ENCODE measurements around the gene SPTLC3. TPM values are rescaled to one million over a fixed set of nuclear protein-coding genes. Genes with fewer than 3 reads are reported as not detected.

The SPTLC3 gene
- total and polyA plus RNA-seq, 2 of the 13 experiments (the other 11 are each of a cell fraction or from before 2014, with no cell fraction given) = 20.5 to 95.6 TPM

- TF ChIP-seq TFE3 (CRISPR knock-in tag; IDR thresholded peaks at IDR 0.05) = no peak; the same call in 1 of the 2 replicates
- no peak for TF ChIP-seq MXD3 (CRISPR knock-in tag; IDR thresholded peaks at IDR 0.05)
- peak; percentile 81 for TF ChIP-seq ZNF331 (CRISPR knock-in tag; IDR thresholded peaks at IDR 0.05)
- no peak for TF ChIP-seq ZNF256 (CRISPR knock-in tag; conservative IDR thresholded peaks at IDR 0.05)
- peak; percentile 95; the same call in 1 of the 2 replicates for TF ChIP-seq RXRA (CRISPR knock-in tag; IDR thresholded peaks at IDR 0.05)
- no peak for TF ChIP-seq IKZF1 (IDR thresholded peaks at IDR 0.05)
- TF ChIP-seq TCF12 (IDR thresholded peaks at IDR 0.05) = no peak
- TF ChIP-seq TCF12 (CRISPR knock-in tag; IDR thresholded peaks at IDR 0.05) = peak; percentile 81; the same call in 1 of the 2 replicates
- no peak for TF ChIP-seq PBX2 (CRISPR knock-in tag; IDR thresholded peaks at IDR 0.05)
- TF ChIP-seq ZNF839 (CRISPR knock-in tag; IDR thresholded peaks at IDR 0.05; ENCODE audit: borderline replicate concordance) = no peak
- no peak for TF ChIP-seq ZNF777 (CRISPR knock-in tag; IDR thresholded peaks at IDR 0.05)
- TF ChIP-seq ZNF512 (CRISPR knock-in tag; IDR thresholded peaks at IDR 0.05) = no peak
- TF ChIP-seq SOX6 (IDR thresholded peaks at IDR 0.05) = no peak
- TF ChIP-seq SOX6 (CRISPR knock-in tag; IDR thresholded peaks at IDR 0.05) = peak; percentile 97
- TF ChIP-seq ZNF431 (CRISPR knock-in tag; IDR thresholded peaks at IDR 0.05; ENCODE audit: borderline replicate concordance, low read depth) = no peak; the same call in 1 of the 2 replicates
- no peak for TF ChIP-seq SP2 (CRISPR knock-in tag; IDR thresholded peaks at IDR 0.05)
- no peak for TF ChIP-seq ZNF180 (CRISPR knock-in tag; IDR thresholded peaks at IDR 0.05; ENCODE audit: borderline replicate concordance, low read depth)
- TF ChIP-seq NPAS2 (CRISPR knock-in tag; IDR thresholded peaks at IDR 0.05; ENCODE audit: borderline replicate concordance) = no peak
- TF ChIP-seq CCAR2 (optimal IDR thresholded peaks at IDR 0.05; ENCODE audit: low read depth, low read length) = no peak
- TF ChIP-seq PRDM10 (CRISPR knock-in tag; IDR thresholded peaks at IDR 0.05; ENCODE audit: low read depth) = no peak; the same call in 1 of the 2 replicates
These were observed 50.1 kb downstream of the SPTLC3 start (continued) for GRCh38 chr20:13058666-13059389.
